Transverse colon (tissue), 4 donors: ENCODE results near the gene CFAP410.

Experiments used
- POLR2AphosphoS5 ChIP-seq, 3 donors: sonication (generic); formaldehyde crosslinking; IDR thresholded peaks; one replicate each; pipeline ENCODE4 v1.6.1; 2016; ENCODE audit warnings: antibody characterized with exemption in 3 of 3
- TF ChIP-seq, protein P1 (sequence below), 5 experiments: fragments of 200-600 bp in 3 of 5; fragments of 450-650 bp in 2 of 5; sonication (generic) in 3 of 5; IDR thresholded peaks; 1 replicate in 2 of 5; 2 replicates in 3 of 5; pipeline ENCODE4 v1.5.1; 2016 to 2017; ENCODE audit warnings: antibody characterized with exemption in 5 of 5, inconsistent platforms in 3 of 5, mild to moderate bottlenecking in 2 of 5, moderate library complexity in 1 of 5

DNA sequence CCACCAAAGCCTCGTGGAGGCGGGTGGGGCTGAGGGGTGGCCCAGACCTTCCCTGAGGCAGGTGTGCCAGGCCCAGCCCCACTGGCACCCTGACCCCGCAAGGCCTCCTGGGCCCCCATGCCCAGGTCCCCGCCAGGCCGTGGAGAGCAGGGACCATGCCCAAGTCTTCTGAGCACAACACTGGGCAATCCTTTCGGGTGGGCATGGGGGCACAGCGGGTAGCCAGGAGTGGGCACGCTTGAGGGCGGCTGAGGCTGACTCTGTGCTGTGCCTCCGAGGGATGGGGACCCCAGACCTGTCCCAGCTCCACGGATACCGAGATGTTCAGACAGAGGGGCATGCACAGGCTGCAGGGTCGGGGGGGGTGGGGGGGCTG, 12.9 kb downstream of the CFAP410 start:
- no peak for TF ChIP-seq POLR2AphosphoS5 (IDR thresholded peaks at IDR 0.05)
- TF ChIP-seq, protein P1, sequence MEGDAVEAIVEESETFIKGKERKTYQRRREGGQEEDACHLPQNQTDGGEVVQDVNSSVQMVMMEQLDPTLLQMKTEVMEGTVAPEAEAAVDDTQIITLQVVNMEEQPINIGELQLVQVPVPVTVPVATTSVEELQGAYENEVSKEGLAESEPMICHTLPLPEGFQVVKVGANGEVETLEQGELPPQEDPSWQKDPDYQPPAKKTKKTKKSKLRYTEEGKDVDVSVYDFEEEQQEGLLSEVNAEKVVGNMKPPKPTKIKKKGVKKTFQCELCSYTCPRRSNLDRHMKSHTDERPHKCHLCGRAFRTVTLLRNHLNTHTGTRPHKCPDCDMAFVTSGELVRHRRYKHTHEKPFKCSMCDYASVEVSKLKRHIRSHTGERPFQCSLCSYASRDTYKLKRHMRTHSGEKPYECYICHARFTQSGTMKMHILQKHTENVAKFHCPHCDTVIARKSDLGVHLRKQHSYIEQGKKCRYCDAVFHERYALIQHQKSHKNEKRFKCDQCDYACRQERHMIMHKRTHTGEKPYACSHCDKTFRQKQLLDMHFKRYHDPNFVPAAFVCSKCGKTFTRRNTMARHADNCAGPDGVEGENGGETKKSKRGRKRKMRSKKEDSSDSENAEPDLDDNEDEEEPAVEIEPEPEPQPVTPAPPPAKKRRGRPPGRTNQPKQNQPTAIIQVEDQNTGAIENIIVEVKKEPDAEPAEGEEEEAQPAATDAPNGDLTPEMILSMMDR (IDR thresholded peaks at IDR 0.05): no peak
